ENCODE results near the gene GRHL3.

The GRHL3 gene

GRCh38 chr1:24374891-24375786, 56.0 kb downstream of the GRHL3 start:
- DNase-seq, result no peak

DNA sequence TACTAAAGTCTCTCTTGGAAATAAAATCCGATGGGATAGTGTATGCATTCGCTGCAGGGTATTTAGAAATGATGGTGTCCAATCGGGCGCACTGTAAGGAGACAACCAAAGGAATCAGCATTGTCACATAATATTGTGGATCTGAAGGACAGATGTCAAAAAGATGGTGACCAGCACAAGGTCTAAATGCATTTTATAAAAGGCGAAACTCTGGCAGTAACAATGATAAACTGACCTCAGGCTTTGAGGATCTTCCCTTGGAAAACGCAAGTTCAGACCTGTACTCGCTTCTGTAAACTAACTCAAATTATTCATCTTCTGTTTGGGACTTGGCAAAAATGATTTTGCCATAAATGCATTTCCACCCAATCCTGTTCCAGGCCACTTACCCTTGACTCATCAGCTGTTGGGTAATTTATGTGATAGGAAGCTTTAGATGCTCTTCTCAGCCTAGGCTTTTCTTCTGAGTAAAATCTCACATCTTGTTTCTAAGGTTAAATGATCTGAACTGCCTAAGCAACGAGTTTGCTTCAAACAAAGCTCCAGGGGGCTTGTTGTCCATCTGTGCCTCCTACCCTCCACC, 60.7 kb downstream of the GRHL3 start:
- DNase-seq, result no peak

DNA sequence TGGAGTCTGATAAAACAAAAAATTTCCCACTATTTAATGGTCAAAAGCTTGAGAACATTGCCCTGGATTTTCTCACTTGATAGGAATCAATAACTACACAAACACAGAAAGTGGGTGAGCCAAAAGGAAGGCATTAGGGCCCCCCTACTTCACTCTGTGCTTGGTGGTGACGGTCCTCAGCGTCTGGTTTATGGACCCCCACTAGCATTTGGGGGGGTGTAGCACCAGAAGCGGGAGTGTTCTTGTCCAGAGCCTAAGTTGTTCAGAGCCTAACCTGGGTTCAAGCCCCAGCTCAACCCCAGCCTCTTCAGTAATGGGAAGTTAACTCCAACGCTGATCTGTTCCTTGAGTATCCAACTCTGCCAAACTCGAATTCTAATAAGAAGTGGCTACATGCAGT, 61.4 kb downstream of the GRHL3 start:
- DNase-seq, result no peak

DNA sequence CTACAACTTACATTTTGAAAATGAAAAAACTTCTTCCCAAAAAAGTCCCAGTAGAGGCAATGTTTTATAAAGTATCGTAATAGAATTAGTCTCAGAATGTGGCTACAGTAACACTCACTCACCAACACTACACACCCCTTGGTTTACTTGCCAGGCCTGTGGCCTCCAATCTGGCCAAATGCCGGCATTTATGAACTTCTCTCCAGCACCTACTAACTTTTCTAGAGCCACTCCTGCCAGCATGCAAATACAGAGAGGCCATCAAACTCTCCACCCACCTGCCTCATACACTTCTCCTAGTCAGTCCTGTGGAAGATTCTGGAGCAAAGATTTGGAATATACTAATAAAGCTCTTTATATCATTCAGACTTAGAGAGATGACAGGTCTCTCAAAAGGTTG, 62.1 kb downstream of the GRHL3 start:
- no peak for DNase-seq

DNA sequence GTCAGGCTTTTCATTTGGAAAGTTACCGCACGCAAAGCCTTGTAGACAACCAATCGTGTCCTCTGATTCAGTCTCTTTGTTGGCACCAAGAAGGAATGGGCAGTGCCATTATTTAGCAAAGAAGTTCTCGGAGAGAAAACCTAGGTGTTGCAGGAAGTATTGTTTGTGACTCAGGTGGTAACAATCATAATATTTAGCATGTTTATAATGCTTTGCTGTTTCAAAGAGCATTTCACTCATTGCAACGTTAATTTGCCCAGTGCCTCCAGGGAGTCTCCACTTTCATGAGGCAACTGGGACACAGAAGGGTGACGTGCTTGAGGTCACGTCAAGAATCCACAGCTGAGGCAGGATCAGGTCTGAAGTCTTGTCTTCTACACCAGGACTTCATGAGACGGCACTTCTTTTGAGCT, 63.0 kb downstream of the GRHL3 start:
- DNase-seq, result no peak

DNA sequence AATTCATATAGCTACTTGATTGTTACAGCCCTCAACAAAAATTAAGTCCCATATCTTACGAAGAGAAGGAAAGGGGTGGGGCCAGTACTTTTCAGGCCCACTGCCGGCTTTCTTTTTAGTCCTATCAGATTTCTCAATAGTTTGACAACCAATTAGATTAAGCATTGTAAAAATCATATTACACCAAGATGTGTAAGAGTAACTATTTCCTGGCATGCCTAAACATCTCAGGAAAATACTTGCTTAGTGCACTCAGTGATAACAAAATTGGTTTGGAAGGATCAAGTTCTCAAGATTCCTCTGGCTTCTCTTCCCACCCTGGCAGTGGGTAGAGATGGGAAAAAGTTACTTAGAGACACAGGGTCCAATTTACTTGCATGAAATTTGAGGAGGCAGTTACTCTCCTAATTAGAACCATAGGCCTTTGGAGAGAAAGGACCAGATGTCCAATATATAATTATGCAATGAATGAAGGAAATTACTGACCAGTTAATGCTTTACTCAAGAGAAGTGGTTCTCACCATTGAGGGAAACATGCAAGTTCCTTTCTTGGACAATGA, 64.3 kb downstream of the GRHL3 start:
- no peak for DNase-seq

DNA sequence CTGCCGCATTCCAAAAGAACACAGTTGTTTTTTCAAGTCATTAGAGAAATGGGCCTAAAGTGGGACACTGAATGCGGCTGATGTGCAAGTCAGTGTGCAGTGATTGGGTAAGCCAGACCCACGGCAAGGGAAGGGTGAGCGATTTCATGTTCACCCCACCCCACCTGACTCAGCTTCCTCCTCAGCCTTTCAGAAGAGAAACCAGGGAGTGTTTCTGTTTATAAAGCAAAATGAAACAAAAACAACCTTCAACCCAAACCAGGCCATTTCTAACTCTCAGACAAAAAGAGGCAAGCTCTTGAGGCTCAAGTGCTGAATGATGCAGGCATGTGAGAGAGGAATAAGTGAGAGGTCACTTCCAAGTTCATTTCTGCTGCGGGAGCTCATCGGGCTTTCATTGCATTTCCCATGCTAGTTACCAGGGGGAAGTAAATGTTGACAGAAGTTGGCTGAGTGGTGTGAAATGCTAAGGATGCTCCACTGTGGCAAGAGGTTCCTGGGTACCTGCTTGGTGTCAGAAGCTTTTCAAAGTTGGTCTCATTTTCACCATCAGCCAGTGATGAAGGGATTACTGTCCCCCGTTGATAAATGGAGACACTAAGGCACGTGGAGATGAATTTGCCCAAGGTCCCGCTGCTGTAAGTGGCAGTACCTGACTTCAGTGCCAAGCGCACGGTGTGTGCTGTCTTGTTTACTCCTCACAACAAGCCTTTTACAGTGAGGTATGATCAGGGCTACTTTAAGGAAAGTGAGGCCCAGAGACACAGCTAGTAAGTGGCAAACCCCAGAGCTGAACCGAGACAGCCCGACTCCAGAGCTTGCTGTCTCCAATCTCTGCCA, 65.3 kb downstream of the GRHL3 start:
- no peak for DNase-seq

GRCh38 chr1:24385160-24385940, 66.2 kb downstream of the GRHL3 start:
- DNase-seq, result no peak

DNA sequence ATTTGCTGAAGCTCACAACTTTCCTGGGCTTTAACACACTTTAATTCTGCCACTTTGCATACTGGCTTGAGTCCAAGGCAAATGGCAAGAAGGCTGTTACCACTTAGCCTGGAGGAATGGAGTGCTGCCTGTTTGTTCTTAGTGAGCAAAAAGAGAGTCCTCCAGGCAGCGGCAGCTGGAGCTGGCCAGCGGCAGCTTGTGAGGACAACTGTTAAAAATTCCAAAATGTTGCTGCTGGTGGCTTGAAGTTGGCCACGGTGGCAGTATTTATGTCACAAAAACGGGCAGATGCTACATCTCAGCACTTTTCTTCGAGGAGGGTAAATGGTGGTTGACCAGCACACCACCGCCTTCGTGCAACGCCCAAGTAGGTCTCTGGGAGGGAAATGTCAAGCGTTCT, 67.1 kb downstream of the GRHL3 start:
- no peak for DNase-seq

DNA sequence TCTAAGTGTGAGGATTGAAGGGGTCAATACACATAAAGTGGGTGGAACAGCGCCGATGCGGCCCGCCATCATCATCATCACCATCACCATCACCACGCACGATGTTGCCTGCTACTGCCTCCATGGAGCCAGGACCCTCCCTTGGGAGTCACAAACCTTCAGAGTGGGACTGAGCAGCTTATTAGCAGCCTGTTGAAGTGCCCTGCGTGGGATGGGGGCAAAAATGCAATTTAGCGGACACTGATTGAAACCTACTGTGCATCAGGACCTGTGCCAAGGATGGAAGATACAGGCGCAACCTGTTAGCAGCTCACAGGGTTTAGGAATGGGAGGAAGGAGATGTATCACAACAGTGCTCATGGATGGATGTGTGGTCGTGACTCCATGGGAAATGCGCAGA, 67.8 kb downstream of the GRHL3 start:
- no peak for DNase-seq

- DNase-seq, result no peak
These were observed 68.5 kb downstream of the GRHL3 start for GRCh38 chr1:24387636-24388175.

- DNase-seq, result no peak
These were observed 69.3 kb downstream of the GRHL3 start for GRCh38 chr1:24388331-24388885.

DNA sequence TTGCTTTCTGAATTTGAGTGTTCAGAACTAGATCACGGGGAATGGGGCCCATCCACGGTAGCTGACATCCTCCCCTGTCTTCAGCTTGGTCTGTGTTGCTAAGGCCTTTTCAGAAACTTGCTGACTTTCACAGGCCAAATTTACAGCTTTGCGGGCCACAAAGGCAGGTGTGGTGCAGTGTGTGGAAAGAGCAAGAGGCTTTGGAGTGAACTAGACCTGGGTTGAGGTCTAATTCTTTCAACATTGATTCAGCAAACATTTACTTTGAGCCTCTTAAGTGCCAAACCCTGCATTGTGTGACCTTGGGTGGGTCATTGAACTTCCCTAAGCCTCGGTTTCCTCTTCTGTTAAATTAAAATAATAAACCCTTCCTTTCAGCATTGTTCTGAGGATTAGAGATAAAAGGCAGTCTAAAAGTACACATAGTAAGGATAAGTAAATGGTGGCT, 70.1 kb downstream of the GRHL3 start:
- DNase-seq, result no peak

DNA sequence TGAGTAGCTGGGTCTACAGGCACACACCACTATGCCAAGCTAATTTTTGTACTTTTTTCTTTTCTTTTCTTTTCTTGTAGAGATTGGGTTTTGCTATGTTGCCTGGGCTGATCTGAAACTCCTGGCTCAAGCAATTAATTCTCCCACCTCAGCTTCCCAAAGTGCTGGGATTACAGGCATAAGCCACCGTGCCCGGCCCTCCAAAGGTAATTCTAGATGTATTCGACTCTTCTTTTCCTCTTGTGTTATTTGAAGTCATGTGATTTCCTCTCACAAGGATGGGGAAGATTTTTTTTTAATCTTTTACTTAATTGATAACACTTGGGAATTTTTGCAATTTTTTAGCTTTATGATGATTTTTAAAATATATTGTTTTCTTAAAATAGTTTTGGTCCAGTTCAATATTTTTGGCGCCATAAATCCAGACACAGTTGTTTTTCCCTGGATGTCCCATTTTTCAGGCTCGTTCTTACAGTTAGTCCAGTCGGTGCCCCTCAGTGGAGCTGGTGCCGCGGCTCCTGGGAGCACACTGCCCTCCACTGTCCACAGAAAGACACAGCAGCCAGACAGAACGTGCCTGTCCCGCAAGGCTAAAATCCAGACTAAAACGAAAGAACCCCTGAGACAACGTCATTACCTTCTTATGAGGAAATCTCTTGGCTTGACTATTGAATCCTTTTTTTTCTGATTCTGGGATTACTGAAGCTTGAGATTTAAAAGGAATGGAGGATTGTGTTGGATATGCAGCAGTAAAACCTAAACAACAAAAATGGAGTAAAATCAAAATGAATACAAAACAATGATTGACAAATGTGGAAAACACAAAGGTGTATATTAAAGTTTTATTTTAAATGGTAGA, 72.0 kb downstream of the GRHL3 start:
- DNase-seq, result peak; percentile 9

DNA sequence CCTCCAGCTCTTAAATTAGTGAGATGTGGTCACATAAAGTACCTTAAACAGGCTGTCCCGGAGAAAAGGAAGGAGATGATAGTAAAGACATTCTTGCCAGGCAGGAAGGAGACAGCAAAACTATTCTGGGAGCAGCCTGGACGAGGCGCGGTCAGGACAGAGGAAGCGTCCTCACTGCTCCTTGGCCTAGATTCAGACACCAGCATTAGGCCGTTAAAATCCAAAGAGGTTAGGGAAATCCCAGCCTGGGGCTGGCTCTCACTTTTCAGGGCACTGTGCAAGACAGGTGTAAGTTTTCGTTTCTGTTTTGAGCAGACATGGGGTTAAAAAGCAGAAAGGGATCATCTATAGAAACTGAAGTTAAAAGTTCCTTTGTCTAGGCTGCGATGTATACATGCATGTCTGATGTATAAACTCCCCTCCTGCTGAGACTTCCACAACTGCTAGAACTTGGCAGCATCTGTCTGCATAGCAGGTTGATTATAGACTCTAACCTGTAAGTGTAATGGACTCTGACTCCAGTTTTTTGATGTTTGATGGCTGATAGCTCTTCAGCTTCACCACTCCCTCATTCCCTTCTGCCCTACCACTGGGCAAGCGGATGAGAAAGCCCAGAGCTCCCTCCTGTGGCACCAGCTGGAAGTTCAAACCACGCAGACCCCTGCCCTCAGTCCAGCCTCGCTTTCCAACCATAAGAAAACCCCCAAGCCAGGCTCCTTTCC, 72.9 kb downstream of the GRHL3 start:
- DNase-seq, result no peak

- DNase-seq, result no peak
These were observed 73.4 kb downstream of the GRHL3 start for GRCh38 chr1:24392604-24392946.

DNA sequence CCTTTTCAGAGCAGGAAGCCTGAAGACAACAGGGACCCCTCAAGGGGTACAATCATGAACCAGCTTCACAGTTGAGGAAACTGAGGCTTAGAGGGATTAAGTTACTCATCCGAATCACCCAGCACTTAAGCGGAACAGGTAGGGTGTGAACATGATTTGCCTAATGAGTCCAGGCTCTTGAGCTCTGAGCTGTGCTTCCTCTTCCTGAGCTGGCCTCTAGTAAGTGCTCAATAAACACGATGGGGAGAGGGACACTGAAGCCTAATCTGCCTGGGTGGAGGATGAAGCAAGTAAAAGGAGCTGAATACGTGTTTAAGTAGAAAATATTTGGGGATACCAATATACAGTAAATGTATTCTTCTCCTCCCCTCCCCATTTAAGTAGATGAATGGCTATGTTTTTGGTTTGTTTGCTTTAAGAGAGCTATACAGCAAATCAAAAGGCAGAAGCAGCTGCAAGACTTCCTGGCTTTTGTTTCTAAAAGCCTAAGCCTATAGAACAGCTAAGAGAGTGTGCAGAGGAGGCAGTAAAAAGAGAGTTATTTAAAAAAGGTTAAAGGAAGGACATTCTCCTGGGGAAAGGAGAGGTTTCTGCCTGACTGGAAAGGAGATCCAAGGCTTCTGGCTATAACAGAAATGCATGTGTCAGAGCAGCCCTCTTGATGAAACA, 74.0 kb downstream of the GRHL3 start:
- no peak for DNase-seq

GRCh38 chr1:24393892-24394291, 74.7 kb downstream of the GRHL3 start:
- no peak for DNase-seq

- DNase-seq, result no peak
These were observed 80.9 kb downstream of the GRHL3 start for GRCh38 chr1:24400065-24400464.

GRCh38 chr1:24403806-24404205, 84.6 kb downstream of the GRHL3 start:
- no peak for DNase-seq
